GM21515 (cell line): ENCODE data around the gene PAX6.

Source experiments
- ATAC-seq: cut with Tn5 transposase; IDR thresholded peaks from one replicate; pipeline ENCODE4 v1.9.1; 2021; ENCODE audit not compliant: unreplicated experiment

The PAX6 gene

GRCh38 chr11:31809541-31809856 lies 1.6 kb downstream of the PAX6 start:
- ATAC-seq: no peak

- no peak for ATAC-seq
Measured at GRCh38 chr11:31808721-31809540, 2.2 kb downstream of the PAX6 start.

DNA sequence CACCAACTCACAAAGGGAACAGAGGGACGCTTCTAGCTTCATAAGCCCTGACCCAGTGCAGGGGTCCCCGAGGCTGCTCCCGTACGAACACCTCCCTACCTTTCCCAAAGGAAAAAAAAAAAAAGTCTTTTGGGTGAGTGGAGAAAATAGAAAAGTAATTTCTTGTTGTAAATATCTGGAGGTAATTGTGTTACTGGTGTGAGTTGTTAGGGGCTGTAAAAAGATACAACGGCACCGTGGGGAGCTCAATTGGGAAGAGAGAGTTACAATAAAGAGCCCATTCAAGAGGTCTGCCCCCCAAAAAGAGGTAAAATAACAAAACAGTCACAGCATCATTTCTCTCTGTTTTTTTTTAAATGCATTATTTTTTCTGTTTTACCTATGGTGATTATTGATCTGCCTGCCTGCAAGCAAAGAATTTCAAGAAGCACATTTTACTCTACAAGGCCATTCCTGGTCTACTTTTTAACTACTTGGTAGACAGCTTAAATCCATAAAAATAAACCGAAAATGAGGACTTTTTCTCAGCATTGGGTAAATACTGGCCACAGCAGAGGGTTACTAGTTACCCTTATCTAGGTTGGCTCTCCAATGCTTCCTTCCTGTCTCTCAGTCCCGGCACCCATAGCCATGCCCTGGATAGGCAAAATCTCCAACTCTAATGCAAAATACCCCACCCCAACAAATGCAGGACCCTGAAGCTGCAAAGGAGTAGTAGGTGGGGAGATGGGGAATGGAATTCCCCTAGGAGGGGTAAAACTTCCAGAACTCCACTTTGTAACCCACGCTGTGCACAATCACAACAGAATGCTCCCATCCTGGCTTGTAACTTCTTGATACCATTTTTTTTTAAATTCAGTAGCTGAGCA lies 3.1 kb downstream of the PAX6 start:
- ATAC-seq: no peak

- no peak for ATAC-seq
Measured at GRCh38 chr11:31806928-31807798, 4.0 kb downstream of the PAX6 start.

- no peak for ATAC-seq
Measured at GRCh38 chr11:31806186-31806927, 4.8 kb downstream of the PAX6 start.

DNA sequence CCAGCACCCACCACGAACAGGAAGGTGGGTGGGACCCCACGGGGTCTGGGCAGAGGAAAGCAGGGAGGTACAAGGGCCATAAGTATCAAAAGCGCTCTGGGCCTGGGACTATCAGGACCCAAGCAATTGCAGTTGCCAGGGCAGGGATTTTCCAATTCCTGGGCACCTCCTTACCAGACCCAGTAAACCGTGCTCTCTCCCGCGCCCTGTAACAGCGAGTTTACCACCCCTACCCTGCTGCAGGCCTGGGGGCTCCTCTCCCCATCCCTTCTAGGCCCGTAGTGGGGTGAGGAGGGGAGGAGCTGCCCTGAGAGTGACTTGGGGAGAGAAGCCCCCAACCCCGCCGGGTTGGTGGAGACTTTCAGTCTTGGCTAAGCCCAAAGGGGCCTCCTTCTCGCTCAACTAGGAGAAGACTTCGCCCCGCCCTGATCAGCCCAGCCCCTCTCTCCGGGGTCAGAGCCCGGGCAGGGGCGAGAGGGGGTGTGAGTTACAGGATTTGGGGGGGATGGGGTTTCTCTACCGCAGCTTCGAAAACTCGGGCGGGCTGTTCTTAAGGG lies 5.4 kb downstream of the PAX6 start:
- ATAC-seq: no peak

- ATAC-seq: no peak
Measured at GRCh38 chr11:31805037-31805628, 6.0 kb downstream of the PAX6 start.

DNA sequence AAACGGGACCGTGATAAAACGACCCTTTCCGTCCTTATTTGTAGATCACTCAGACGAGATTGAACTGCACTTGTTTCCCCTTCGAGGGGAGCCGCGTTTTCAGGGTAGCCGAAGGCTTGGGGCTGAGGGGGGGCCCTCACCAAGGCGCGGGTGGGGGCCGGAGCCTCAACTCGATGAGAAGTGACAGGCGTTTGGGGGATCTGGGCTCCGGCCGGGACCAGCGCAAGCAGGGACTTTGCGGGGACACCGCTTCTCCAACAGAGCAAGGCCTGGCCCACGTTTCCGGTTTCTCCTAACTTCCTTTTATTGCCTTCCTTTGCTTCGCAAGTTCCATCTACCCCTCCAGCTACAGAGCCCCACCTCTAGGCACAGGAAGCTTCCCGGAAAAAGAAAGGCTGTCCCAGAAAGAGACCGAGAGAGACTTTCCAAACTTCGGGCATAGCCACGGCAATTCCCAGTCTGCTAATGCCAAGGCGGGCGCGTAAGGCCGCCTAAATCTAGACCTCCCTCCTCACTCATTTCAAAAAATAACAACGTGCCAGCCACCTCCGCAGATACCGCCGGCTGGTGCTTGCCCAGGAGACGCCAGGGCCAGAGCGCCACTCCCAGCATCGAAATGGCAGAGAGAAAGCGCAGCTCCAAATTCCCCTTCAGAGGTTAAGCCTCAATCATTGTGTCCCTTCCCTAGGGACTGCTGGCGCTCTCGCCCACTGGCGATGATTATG lies 6.6 kb downstream of the PAX6 start:
- no peak for ATAC-seq

DNA sequence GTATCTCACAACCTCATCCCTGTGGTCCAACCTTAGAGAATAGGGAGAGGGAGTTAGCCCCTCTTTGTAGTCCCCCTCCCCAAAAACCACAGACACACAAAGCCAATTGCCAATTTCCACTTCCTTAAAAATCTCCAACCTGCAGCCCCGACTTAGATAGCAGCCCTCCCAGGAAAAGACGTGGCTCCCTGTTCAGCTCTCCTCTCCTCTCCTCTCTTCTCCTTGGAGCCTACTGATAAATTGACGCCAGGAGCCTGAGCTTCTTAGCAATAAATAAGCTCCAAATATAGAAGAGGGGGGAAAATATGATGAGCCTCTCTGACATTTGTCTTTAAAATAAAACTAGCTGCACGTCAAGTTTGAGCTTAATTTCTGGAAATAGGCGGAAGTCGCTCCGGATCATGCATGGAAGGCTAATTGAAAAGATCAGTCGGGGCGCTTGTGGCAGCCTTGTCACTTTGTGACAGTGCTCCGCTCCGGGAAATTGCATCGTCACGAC lies 7.3 kb downstream of the PAX6 start:
- ATAC-seq: no peak

DNA sequence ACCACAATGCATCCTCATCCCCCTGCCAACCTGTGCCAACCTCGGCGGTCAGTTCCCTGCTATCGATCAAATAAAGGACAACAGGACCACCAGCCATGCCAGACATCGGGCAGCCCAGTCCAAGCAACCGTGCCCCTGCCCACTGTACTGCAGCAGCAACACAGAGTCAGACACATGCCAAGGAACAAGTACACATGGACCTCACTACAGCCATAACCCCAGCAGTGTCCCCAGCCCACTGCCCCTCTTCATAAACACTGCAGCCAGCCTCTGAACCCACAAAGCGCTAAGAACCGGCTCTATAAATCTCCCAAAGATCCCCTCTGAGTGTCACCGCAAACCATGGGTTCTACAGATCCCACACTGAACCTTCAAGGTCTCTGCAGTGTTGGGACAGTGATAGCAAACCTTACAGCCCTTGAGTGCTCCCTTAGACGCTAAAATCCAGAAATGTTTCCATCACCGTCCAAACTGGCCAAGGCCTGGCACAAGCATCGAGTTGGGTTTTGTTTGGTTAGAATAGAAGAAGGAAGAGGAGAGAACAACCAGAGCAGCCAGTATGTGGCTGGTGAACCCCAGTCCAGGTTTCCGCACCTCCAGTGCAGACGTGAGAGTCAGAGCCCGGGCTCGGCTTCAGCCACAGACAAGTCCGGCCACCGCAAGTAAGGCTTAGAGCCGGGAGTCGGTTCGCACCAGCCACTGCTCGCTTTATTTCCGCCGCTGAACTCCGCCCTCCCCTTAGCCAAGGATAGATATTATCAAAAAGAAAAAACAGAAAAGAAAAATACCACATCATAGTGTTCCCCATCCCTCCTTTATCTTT lies 7.9 kb downstream of the PAX6 start:
- ATAC-seq: no peak

GRCh38 chr11:31802609-31802989 lies 8.5 kb downstream of the PAX6 start:
- ATAC-seq: no peak

DNA sequence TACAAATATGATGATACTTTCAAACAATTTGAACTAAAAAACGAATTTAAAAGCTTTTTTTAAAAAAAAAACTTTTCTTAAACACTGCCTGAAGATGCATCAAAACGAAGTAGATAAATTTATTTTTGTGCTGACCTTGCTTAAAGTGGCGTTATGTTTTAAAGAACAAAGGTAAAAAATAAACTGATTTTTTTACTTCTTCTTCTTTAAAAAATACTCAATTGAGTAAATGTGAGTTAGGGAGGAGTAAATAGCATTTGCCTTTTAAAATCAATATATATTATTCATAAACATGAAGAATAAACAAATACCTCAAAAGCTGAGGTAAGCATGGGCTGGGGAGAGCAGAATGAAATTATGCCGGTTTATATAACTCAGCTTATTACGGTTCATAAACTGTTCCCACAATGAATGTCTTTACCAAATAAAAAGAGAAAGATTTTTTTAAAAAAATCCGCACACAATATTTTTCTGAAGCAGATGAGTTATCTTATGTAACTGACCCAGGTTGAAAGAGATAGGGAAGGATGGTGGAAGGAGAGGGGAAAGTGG lies 9.0 kb downstream of the PAX6 start:
- no peak for ATAC-seq

DNA sequence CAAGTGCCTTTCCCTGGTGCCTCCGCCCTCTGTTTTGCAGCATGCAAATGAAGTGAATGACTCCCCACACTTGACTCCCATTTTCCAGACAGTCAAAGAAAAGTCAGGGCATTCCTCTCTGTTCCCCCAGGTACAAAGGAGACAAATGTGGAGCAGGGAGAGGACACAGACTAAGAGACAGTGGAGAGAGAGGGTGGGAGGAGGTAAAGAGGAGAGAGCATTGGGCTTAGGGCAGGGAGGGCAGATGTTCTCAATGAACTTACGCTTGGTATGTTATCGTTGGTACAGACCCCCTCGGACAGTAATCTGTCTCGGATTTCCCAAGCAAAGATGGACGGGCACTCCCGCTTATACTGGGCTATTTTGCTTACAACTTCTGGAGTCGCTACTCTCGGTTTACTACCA lies 9.8 kb downstream of the PAX6 start:
- ATAC-seq: no peak

- no peak for ATAC-seq
Measured at GRCh38 chr11:31800398-31801265, 10.5 kb downstream of the PAX6 start.

- ATAC-seq: no peak
Measured at GRCh38 chr11:31799435-31800397, 11.4 kb downstream of the PAX6 start.
